HUES6 (cell line): Measurements from ENCODE around the gene DNASE1L2.

Source experiments
- H3K27ac ChIP-seq: 2 replicates; pipeline ENCODE4 v1.7.0; 2013; ENCODE audit warnings: low read depth, mild to moderate bottlenecking, low read length, inconsistent platforms
- H3K27me3 ChIP-seq: 2 replicates; pipeline ENCODE4 v1.6.1; 2013; ENCODE audit warnings: low read length; ENCODE audit not compliant: control insufficient read depth, insufficient read depth
- H3K36me3 ChIP-seq: 2 replicates; pipeline ENCODE4 v1.6.1; 2013; ENCODE audit warnings: low read length; ENCODE audit not compliant: control insufficient read depth, insufficient read depth
- H3K4me1 ChIP-seq: 2 replicates; pipeline ENCODE4 v1.6.1; 2013; ENCODE audit warnings: low read length; ENCODE audit not compliant: control insufficient read depth, insufficient read depth
- H3K4me3 ChIP-seq: 2 replicates; pipeline ENCODE4 v1.5.1; 2013; ENCODE audit warnings: low read depth, low read length
- H3K9ac ChIP-seq: one replicate; pipeline ENCODE4 v1.6.1; 2013; ENCODE audit warnings: mild to moderate bottlenecking, low read length
- H3K9me3 ChIP-seq: 2 replicates; pipeline ENCODE4 v1.6.1; 2013; ENCODE audit warnings: low read depth, low read length; ENCODE audit not compliant: control insufficient read depth, insufficient read depth

DNASE1L2 gene

GRCh38 chr16:2228161-2228824 lies 8.0 kb upstream of the DNASE1L2 start:
- no peaks in the 10 kb centered on the region for H3K4me1 ChIP-seq
- no peak overlapping the region for H3K4me3 ChIP-seq
- peaks cover 55% of the 10 kb centered on the region for H3K36me3 ChIP-seq
- H3K9ac ChIP-seq: no peak overlapping the region
- no peaks in the 10 kb centered on the region for H3K27me3 ChIP-seq
- H3K9me3 ChIP-seq: no peaks in the 10 kb centered on the region
- no peak overlapping the region for H3K27ac ChIP-seq

DNA sequence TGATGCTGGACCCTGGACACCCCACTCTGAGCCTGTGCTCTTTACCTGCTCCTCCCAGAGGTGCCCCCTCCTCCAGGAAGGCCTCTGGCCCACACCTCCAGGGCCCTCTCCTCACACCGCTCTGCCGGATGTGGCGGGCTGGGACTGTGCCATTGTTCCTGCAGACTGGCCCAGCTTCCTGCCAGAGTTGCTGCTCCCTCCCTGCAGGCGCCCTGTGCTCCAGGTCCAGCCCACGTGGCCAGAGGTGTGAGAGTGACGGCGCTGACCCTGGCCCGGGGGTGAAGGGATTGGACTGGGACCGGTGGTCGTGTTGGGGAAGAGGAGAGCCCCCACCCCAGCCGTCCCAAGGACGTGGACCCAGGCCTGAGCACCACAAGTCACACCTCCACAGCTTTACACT lies 7.2 kb upstream of the DNASE1L2 start:
- no peaks in the 10 kb centered on the region for H3K27me3 ChIP-seq
- peaks cover 63% of the 10 kb centered on the region for H3K36me3 ChIP-seq
- no peak overlapping the region for H3K4me3 ChIP-seq
- H3K27ac ChIP-seq: no peak overlapping the region
- H3K4me1 ChIP-seq: no peaks in the 10 kb centered on the region
- H3K9ac ChIP-seq: no peak overlapping the region
- no peaks in the 10 kb centered on the region for H3K9me3 ChIP-seq

DNA sequence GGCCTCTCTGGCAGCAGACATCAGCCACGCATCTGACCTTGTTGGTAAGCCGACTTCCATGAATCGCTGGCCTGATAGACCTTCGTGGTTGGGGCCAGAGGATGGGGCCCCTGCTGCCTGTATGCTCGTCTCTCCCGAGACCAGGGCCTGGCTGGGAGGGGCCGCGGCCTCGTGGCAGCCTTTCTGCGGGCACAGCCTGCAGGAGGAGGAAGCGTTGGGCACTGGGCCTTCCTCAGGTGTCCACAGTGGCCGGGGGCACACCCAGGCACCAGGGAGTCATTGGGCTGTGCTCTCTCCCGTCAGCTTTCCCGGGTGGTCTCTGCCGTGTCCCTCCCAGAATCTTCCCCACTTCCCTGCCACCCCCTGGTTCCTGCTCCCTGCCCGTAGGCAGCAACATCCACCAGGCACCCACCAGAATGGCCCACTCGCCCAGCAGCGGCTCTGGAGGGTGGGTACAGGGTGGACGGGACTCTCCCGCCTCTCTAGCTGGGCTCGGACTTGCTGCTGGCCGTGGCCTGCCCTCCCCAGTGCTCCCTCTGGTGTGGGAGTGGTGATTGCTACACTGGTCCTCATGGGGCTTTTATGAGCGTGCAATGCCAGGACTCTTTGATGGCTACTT lies 6.5 kb upstream of the DNASE1L2 start:
- Histone ChIP-seq H3K27me3 (no peaks in the 10 kb centered on the region), H3K36me3 (peaks cover 69% of the 10 kb centered on the region), H3K9ac (no peak overlapping the region), H3K4me1 (no peaks in the 10 kb centered on the region), H3K27ac (no peak overlapping the region), H3K4me3 (no peak overlapping the region), H3K9me3 (no peaks in the 10 kb centered on the region)

GRCh38 chr16:2230376-2230775 lies 5.9 kb upstream of the DNASE1L2 start:
- H3K27ac ChIP-seq: no peak overlapping the region
- no peaks in the 10 kb centered on the region for H3K9me3 ChIP-seq
- H3K4me3 ChIP-seq: no peak overlapping the region
- no peaks in the 10 kb centered on the region for H3K27me3 ChIP-seq
- peaks cover 75% of the 10 kb centered on the region for H3K36me3 ChIP-seq
- H3K9ac ChIP-seq: no peak overlapping the region
- no peaks in the 10 kb centered on the region for H3K4me1 ChIP-seq

- Histone ChIP-seq H3K4me3 (no peak overlapping the region), H3K9ac (no peak overlapping the region), H3K27me3 (peaks cover 5% of the 10 kb centered on the region), H3K4me1 (peaks cover 3% of the 10 kb centered on the region), H3K9me3 (no peaks in the 10 kb centered on the region), H3K36me3 (peaks cover 76% of the 10 kb centered on the region), H3K27ac (no peak overlapping the region)
Measured at GRCh38 chr16:2231016-2231931, 5.0 kb upstream of the DNASE1L2 start.

DNA sequence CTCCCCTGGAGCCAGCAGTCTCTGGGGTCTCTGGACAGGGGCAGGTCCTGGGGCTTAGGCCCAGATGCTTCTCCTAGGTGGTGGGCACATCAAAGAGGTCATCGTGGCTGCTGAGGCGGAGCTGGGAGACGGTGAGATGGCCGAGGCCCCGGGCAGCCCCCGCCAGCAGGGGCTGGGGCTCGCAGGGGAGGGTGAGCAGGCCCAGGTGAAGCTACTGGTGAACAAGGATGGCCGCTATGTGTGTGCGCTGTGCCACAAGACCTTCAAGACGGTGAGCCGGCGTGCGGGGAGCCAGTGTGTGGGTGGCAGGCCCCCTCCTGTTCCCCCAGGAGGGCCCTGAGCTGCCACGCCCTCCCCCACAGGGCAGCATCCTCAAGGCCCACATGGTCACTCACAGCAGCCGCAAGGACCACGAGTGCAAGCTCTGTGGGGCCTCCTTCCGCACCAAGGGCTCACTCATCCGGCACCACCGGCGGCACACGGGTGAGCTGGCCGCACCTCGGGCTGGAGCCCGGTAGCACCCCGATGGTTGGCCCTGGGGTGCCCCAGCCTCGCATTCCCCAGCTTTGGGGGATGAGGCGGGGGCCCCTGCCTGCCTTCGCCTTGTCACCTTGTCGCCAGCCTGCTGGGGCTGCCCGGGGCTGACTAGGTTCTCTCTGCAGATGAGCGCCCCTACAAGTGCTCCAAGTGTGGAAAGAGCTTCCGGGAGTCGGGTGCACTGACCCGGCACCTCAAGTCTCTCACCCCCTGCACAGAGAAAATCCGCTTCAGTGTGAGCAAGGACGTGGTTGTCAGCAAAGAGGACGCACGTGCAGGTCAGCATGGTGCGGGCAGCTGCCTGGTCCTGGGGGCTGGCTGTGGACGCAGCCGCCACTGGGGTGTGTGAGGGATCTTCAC lies 3.9 kb upstream of the DNASE1L2 start:
- H3K4me3 ChIP-seq: no peak overlapping the region
- H3K27ac ChIP-seq: no peak overlapping the region
- no peak overlapping the region for H3K9ac ChIP-seq
- H3K27me3 ChIP-seq: peaks cover 15% of the 10 kb centered on the region
- no peaks in the 10 kb centered on the region for H3K9me3 ChIP-seq
- H3K36me3 ChIP-seq: peaks cover 72% of the 10 kb centered on the region
- peaks cover 7% of the 10 kb centered on the region for H3K4me1 ChIP-seq

GRCh38 chr16:2233046-2233775 lies 3.0 kb upstream of the DNASE1L2 start:
- H3K4me3 ChIP-seq: no peak overlapping the region
- H3K9me3 ChIP-seq: no peaks in the 10 kb centered on the region
- H3K27me3 ChIP-seq: peaks cover 24% of the 10 kb centered on the region
- no peak overlapping the region for H3K27ac ChIP-seq
- H3K36me3 ChIP-seq: peaks cover 71% of the 10 kb centered on the region
- no peak overlapping the region for H3K9ac ChIP-seq
- peaks cover 12% of the 10 kb centered on the region for H3K4me1 ChIP-seq

DNA sequence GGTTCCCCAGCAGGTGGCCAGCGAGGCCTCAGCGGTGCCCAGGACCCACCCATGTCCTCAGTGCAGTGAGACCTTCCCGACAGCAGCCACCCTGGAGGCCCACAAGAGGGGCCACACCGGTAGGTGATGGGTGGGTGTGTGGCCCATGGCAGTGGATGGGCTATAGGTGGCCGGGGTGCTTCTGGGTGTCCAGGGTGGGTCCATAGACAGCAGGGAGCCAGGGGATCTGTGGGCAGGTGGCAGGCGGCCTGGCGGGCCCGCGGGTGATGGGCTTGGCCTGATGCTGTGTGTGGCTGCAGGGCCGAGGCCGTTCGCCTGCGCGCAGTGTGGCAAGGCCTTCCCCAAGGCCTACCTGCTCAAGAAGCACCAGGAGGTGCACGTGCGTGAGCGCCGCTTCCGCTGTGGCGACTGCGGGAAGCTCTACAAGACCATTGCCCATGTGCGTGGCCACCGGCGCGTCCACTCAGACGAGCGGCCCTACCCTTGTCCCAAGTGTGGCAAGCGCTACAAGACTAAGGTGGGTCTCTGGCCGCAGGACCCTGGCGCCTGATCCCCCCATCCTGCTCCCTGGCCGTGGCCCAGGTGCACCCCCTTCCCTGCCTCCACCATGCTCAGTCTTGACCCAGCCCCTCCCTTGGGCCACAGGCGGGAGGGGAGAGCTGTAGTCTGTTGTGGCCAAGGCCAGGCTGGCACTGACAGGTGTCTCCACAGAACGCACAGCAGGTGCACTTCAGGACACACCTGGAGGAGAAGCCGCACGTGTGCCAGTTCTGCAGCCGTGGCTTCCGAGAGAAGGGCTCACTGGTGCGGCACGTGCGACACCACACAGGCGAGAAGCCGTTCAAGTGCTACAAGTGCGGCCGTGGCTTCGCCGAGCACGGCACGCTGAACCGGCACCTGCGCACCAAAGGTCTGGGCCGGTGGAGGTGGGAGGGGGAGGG lies 2.1 kb upstream of the DNASE1L2 start:
- Histone ChIP-seq H3K27me3 (peaks cover 25% of the 10 kb centered on the region), H3K36me3 (peaks cover 62% of the 10 kb centered on the region), H3K9me3 (no peaks in the 10 kb centered on the region), H3K4me1 (peaks cover 17% of the 10 kb centered on the region), H3K4me3 (no peak overlapping the region), H3K9ac (no peak overlapping the region), H3K27ac (no peak overlapping the region)

DNA sequence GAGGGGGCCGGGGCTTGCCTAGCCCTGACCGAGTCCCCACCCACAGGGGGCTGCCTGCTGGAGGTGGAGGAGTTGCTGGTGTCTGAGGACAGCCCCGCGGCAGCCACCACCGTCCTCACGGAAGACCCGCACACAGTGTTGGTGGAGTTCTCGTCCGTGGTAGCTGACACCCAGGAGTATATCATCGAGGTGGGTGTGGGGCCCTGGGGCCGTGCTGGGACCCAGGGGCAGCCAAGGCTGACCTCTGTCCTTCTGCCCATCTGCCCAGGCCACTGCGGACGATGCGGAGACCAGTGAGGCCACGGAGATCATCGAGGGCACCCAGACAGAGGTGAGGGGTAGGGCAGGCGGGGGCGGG lies 1.5 kb upstream of the DNASE1L2 start:
- Histone ChIP-seq H3K27ac (no peak overlapping the region), H3K9ac (no peak overlapping the region), H3K4me1 (peaks cover 17% of the 10 kb centered on the region), H3K9me3 (no peaks in the 10 kb centered on the region), H3K36me3 (peaks cover 58% of the 10 kb centered on the region), H3K4me3 (no peak overlapping the region), H3K27me3 (peaks cover 25% of the 10 kb centered on the region)
